Subcutaneous adipose tissue (tissue), 4 donors: ENCODE measurements around the gene NPSR1. TPM values are rescaled to one million over a fixed set of nuclear protein-coding genes. Genes with fewer than 3 reads are reported as not detected.

ENCODE experiments used
- total RNA-seq, 4 donors: library from RNA; depleted of rRNA; stranded (reverse); fragments of >200 nt; gene quantifications; one replicate each; pipeline ENCODE4 v1.1.0, GENCODE V29; 2016
- TF ChIP-seq, protein P1 (sequence below): fragments of 450-650 bp; IDR thresholded peaks from one replicate; pipeline ENCODE4 v1.5.1; 2016; ENCODE audit warnings: low read depth, mild to moderate bottlenecking, control low read depth, antibody characterized with exemption, moderate library complexity

Gene NPSR1
- total RNA-seq, 4 donors from 2014 or later, result not detected

- TF ChIP-seq, protein P1, sequence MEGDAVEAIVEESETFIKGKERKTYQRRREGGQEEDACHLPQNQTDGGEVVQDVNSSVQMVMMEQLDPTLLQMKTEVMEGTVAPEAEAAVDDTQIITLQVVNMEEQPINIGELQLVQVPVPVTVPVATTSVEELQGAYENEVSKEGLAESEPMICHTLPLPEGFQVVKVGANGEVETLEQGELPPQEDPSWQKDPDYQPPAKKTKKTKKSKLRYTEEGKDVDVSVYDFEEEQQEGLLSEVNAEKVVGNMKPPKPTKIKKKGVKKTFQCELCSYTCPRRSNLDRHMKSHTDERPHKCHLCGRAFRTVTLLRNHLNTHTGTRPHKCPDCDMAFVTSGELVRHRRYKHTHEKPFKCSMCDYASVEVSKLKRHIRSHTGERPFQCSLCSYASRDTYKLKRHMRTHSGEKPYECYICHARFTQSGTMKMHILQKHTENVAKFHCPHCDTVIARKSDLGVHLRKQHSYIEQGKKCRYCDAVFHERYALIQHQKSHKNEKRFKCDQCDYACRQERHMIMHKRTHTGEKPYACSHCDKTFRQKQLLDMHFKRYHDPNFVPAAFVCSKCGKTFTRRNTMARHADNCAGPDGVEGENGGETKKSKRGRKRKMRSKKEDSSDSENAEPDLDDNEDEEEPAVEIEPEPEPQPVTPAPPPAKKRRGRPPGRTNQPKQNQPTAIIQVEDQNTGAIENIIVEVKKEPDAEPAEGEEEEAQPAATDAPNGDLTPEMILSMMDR, result no peak
Observed at GRCh38 chr7:34735526-34735925, 77.5 kb downstream of the NPSR1 start.

DNA sequence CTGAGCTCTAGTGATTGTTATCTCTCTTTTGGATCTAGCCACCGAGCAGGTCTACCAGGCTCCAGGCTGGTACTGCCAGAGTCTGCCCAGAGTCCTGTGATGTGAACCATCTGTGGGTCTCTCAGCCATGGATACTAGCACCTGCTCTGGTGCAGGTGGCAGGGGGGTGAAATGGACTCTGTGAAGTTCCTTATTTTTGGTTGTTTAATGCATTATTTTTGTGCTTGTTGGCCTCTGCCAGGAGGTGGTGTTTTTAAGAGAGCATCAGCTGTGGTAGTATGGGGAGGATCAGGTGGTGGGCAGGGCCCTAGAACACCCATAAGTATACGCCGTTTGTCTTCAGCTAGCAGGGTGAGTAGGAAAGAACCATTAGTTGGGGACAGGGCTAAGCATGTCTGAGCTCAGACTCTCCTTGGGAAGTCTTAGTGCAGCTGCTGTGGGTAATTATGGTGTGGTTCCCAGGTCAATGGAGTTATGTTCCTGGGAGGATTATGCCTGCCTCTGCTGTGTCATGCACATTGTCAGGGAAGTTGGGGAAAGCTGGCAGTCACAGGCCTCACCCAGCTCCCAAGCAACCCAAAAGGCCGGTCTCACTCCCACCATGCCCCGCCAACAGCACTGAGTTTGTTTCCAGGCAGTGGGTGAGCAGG lies 81.8 kb downstream of the NPSR1 start:
- TF ChIP-seq, protein P1, result no peak

GRCh38 chr7:34740840-34741239 lies 82.8 kb downstream of the NPSR1 start:
- TF ChIP-seq, protein P1, result no peak

- TF ChIP-seq, protein P1, result no peak
Observed at GRCh38 chr7:34747176-34747781, 89.3 kb downstream of the NPSR1 start.

DNA sequence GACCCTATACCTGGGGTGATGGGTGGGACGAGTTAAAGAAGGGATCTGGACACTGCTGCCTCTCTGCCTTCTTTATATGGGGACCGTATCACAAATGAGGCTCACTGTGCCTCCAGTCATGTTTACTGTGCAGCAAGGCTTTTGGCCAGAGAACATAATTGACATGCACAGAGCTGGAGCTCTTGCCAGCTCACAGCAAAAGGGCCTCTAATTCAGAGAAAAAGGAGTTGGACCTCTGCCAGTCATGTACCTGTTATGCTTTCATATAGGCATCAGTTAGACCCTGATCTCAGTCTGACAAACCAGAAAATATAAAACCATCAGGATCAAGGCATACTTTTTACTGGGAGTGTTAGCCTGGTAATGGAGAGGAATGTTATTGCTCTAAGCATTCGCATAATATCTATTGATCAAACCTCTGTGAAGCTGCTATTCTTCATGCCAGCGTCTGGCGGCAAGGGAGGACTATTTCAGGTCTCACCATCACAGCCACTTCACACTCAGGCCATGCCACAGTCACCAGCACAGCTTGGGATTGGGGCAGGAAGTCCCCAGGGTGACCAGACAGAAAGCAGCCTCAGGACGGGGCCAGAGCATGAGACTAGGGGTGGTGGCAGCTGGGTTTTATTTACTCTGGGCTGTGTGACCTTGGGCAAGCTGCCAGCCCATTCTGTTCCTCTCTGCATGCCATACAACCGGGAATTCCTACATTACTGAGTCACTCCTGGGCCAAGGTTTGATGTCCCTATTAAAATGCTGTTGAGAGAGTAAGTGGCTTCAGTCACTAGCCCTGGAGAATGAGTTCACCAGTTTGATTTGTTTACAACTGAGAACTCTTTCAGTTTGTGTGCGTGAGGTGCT lies 90.1 kb downstream of the NPSR1 start:
- TF ChIP-seq, protein P1, result no peak

- TF ChIP-seq, protein P1, result no peak
Observed at GRCh38 chr7:34748728-34749089, 90.7 kb downstream of the NPSR1 start.

DNA sequence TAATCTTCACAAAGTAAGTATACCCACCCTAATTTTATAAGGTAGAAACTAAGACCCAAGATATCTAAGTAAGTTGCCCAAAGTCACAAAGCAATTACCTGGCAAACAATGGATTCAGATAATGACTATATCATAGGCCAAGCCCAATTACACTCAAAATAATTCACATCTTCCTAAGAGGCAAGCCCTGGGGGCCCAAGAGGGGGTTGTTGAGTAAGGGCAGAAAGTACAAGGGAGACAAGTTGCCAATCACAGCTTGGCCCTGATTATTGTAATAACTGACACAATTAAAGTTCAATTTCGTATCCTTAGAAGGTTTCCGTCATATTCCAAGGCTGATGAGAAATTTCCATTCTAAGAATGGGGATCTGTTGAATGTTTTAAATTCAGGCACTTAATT lies 91.4 kb downstream of the NPSR1 start:
- TF ChIP-seq, protein P1, result no peak
